ENCODE data around the gene CDC25A. TPM values are rescaled to one million over a fixed set of nuclear protein-coding genes. Genes with fewer than 3 reads are reported as not detected.

CDC25A gene
- total RNA-seq, 1 donor from 2014 or later = 20.5 TPM

DNA sequence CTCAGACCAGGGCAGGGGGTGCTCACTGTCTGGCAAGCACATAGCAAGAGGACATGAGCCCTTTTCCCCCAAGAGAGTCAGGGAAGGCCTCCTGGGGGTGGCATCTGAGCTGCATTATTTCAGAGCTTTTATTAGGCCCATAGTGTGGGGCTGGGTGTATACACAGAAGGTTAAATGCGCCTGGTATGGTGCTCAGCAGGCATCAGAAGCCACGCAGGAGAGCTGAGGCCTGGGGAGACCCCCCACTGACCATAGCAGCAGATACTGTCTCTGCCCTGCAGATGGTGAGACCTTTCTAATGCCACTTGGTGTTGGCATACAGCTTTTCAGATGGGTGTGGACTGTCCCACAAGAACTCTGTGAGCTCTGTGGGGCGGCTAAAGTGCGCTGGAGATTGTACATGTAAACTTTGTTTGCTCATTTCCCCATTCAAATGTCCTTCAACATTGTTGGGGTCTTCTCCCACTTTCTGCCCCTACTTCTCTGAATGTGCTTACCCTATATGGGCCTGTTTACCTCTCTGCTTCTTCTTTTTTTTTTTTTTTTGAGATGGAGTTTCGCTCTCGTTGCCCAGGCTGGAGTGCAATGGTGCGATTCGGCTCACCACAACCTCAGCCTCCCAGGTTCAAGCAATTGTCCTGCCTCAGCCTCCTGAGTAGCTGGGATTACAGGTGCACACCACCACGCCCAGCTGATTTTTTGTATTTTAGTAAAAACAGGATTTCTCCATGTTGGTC lies 62.2 kb downstream of the CDC25A start:
- TF ChIP-seq, protein P1, sequence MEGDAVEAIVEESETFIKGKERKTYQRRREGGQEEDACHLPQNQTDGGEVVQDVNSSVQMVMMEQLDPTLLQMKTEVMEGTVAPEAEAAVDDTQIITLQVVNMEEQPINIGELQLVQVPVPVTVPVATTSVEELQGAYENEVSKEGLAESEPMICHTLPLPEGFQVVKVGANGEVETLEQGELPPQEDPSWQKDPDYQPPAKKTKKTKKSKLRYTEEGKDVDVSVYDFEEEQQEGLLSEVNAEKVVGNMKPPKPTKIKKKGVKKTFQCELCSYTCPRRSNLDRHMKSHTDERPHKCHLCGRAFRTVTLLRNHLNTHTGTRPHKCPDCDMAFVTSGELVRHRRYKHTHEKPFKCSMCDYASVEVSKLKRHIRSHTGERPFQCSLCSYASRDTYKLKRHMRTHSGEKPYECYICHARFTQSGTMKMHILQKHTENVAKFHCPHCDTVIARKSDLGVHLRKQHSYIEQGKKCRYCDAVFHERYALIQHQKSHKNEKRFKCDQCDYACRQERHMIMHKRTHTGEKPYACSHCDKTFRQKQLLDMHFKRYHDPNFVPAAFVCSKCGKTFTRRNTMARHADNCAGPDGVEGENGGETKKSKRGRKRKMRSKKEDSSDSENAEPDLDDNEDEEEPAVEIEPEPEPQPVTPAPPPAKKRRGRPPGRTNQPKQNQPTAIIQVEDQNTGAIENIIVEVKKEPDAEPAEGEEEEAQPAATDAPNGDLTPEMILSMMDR (IDR thresholded peaks at IDR 0.05; ENCODE audit: unreplicated experiment) = no peak
- Mint-ChIP-seq H3K27me3 (no peaks in the 10 kb centered on the region), H3K9me3 (ENCODE audit: low read depth) (no peaks in the 10 kb centered on the region)

DNA sequence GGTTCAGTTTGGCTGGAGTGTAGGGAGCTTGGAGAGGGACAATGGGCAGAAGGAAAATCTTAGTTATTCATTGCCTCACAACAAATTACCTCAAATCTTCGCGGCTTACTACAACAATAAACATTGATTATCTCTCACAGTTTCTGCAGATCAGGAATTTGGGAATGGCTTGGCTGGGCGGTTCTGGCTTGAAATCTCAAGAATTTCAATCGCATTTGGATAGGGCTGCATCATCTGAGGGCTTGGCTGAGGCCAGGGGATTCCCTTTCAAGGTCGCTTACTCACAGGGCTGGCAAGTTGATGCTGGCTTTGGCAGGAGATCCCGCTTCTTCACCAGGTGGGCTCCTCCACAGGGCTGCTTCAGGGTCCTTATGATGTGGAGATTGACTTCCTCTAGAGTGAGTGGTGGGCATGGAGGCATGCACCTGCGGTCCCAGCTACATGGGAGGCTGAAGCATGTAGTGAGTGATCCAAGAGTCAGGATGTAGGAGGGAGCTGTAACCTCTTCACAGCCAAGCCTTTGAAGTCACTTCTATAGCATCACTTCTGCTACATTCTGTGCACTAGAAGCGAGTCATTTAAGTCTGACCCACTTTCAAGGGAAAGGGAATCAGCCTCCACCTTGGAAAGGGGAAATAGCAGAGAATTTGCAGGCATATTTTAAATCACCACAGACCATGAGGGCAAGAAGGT lies 63.1 kb downstream of the CDC25A start:
- Mint-ChIP-seq H3K27ac (peak overlapping the region; percentile 3), H3K9me3 (ENCODE audit: low read depth) (no peaks in the 10 kb centered on the region), H3K27me3 (no peaks in the 10 kb centered on the region), H3K4me3 (ENCODE audit: low read depth) (no peak overlapping the region), H3K36me3 (ENCODE audit: insufficient read depth) (no peaks in the 10 kb centered on the region), H3K4me1 (ENCODE audit: low read depth) (peaks cover 5% of the 10 kb centered on the region)
- DNase-seq (ENCODE audit: low spot score, unreplicated experiment) = no peak
- TF ChIP-seq, protein P1 (IDR thresholded peaks at IDR 0.05; ENCODE audit: unreplicated experiment) = no peak

More for the DNA sequence above, 62.2 kb downstream of the CDC25A start:
- DNase-seq (ENCODE audit: low spot score, unreplicated experiment) = no peak
- no peak overlapping the region for H3K27ac Mint-ChIP-seq
- H3K4me1 Mint-ChIP-seq (ENCODE audit: low read depth) = peaks cover 6% of the 10 kb centered on the region
- H3K4me3 Mint-ChIP-seq (ENCODE audit: low read depth) = no peak overlapping the region
- no peaks in the 10 kb centered on the region for H3K36me3 Mint-ChIP-seq (ENCODE audit: insufficient read depth)

DNA sequence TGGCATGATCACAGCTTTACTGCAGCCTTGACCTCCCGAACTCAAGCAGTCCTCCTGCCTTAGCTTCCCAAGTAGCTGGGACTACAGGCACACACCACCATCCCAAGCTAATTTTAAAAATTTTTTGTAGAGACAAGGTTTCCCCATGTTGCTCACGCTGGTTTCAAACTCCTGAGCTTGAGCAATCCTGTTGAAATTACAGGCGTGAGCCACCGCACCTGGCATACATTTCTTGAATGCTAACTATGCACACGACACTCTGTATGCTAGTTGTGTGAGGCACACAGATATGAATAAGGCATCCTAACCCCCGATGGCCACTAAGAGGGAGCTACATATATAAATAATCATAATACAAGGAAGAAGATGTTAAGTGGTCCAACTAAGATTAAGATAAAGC lies 64.9 kb downstream of the CDC25A start:
- H3K4me3 Mint-ChIP-seq (ENCODE audit: low read depth) = no peak overlapping the region
- no peaks in the 10 kb centered on the region for H3K9me3 Mint-ChIP-seq (ENCODE audit: low read depth)
- no peaks in the 10 kb centered on the region for H3K27me3 Mint-ChIP-seq
- TF ChIP-seq, protein P1 (IDR thresholded peaks at IDR 0.05; ENCODE audit: unreplicated experiment) = no peak
- DNase-seq (ENCODE audit: low spot score, unreplicated experiment) = no peak
- no peaks in the 10 kb centered on the region for H3K36me3 Mint-ChIP-seq (ENCODE audit: insufficient read depth)
- no peak overlapping the region for H3K27ac Mint-ChIP-seq
- H3K4me1 Mint-ChIP-seq (ENCODE audit: low read depth) = peaks cover 5% of the 10 kb centered on the region

DNA sequence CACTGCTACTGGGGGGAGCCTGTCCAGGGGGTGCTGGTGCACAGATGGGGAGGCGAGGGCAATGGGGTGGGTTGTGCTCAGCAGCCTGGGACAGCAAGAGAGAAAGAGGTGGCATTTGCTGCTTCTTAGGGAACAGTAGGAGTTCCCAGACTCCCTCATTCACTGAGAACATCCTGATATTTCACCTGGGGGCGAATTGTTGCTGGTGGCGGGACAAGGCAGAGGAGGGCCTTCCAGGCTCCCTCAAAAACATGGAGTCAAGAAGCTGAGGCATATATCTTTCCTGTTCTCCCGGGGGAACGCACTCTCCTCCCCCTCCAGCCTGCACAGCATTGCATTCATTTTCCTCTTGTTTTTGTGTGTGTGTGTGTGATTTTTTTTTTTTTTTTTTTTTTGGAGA lies 65.7 kb downstream of the CDC25A start:
- TF ChIP-seq, protein P1 (IDR thresholded peaks at IDR 0.05; ENCODE audit: unreplicated experiment) = no peak

DNA sequence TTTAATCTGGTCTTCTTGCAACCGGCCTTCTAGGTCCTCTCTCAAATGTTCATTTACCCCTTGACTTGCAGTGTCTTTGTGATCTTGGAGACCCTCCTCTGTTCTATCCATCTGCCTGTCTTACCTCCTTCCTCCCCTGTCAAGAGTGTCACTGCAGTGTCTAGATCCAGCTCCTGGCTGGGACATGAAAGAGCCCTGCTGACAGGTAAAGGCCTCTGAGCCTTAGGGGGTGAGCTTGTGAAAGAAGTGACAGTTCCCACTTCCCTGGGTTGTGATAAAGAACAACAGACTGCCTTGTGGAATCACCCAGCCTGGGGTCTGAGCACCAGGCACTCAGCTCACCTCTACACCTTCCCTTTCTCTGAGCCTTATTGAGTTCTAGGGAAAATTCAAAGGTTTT lies 68.0 kb downstream of the CDC25A start:
- peaks cover 1% of the 10 kb centered on the region for H3K36me3 Mint-ChIP-seq (ENCODE audit: insufficient read depth)
- no peak overlapping the region for H3K27ac Mint-ChIP-seq
- no peak for DNase-seq (ENCODE audit: low spot score, unreplicated experiment)
- peaks cover 13% of the 10 kb centered on the region for H3K4me1 Mint-ChIP-seq (ENCODE audit: low read depth)
- H3K4me3 Mint-ChIP-seq (ENCODE audit: low read depth) = no peak overlapping the region
- TF ChIP-seq, protein P1 (IDR thresholded peaks at IDR 0.05; ENCODE audit: unreplicated experiment) = no peak
- H3K9me3 Mint-ChIP-seq (ENCODE audit: low read depth) = no peaks in the 10 kb centered on the region
- no peaks in the 10 kb centered on the region for H3K27me3 Mint-ChIP-seq

More for the DNA sequence above, 65.7 kb downstream of the CDC25A start:
- Mint-ChIP-seq H3K27ac (no peak overlapping the region), H3K27me3 (no peaks in the 10 kb centered on the region), H3K4me1 (ENCODE audit: low read depth) (peaks cover 9% of the 10 kb centered on the region), H3K36me3 (ENCODE audit: insufficient read depth) (no peaks in the 10 kb centered on the region), H3K9me3 (ENCODE audit: low read depth) (no peaks in the 10 kb centered on the region), H3K4me3 (ENCODE audit: low read depth) (no peak overlapping the region)
- no peak for DNase-seq (ENCODE audit: low spot score, unreplicated experiment)
